Fibroblast of mammary gland (primary cell): ENCODE measurements around the gene GOLGA2.

Experiments
- DNase-seq: peaks from one replicate; pipeline ENCODE4 v3.0.0-alpha.2; 2010; ENCODE audit warnings: low read depth
- H3K4me3 ChIP-seq: 2 replicates; pipeline ENCODE4 v1.5.1; 2011; ENCODE audit warnings: low read depth, mild to moderate bottlenecking, low read length, moderate library complexity; ENCODE audit not compliant: control insufficient read depth
- CTCF ChIP-seq: conservative IDR thresholded peaks from 2 replicates; pipeline ENCODE4 v1.5.1; 2011; ENCODE audit warnings: low read depth, low read length, inconsistent platforms; ENCODE audit not compliant: control insufficient read depth, insufficient read depth

Gene GOLGA2

DNA sequence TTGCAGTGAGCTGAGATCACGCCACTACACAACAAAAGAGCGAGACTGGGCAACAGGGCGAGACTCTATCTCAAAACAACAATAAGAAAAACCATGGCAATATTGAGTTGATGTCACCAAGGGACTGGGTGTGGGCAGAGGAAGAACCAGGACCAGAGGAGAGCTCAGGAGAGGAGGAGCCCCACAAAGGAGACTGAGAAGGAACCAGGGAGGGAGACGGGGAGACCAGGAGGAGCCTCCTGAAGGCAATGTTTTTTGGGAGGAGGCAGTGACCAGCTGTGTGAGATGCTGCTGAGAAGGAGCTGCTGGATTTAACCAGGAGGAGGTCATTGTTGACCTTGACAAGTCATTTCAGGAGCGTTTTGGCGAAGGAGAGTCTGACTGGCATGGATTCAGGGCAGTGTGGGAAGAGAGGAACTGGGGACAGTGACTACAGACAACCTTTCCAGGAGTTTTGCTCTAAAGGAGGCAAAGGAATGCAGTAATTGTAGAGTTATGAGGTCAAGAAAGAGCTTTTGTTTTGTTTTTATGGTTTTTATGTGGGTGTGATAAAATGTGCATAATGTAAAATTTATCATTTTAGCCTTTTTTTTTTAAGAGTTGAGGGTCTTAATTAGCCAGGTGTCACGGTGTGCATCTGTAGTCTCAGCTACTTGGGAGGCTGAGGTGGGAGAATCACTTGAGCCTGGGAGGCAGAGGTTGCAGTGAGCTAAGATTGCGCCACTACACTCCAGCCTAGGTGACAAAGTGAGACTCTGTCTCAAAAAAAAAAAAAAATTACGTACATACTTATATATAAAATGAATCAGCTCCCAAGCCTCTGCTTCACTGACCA is 28.5 kb upstream of the GOLGA2 start:
- no peak for TF ChIP-seq CTCF
- peak; percentile 21 for DNase-seq
- no peak overlapping the region for H3K4me3 ChIP-seq

GRCh38 chr9:128298535-128299482 is 23.0 kb upstream of the GOLGA2 start:
- no peak for TF ChIP-seq CTCF
- H3K4me3 ChIP-seq: no peak overlapping the region
- no peak for DNase-seq

DNA sequence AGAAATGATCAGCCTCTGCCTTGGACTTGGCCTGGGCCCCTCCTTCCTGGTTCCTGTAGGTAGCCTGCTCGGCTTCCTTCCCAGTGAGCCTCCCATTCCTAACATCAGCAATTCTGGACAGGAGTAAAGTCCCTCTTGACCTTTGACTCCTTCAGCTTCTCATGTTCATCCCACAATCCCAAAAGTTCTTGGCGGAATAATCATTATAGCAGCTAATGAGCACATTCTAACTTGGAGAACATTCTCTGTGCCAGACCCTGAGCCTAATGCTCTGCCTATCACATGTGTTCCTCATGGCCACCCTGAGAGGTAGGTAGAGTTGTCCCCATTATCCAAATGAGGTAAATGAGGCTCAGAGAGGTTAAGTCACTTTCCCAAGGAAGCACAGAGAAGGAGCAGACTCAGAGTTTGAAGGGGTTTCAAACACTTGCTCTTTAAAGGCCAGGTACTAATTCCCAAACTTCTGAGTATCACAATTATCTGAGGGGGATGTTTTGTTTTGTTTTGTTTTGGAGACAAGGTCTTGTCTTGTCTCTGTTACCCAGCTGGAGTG is 21.5 kb upstream of the GOLGA2 start:
- TF ChIP-seq CTCF: no peak
- no peak for DNase-seq
- H3K4me3 ChIP-seq: no peak overlapping the region

DNA sequence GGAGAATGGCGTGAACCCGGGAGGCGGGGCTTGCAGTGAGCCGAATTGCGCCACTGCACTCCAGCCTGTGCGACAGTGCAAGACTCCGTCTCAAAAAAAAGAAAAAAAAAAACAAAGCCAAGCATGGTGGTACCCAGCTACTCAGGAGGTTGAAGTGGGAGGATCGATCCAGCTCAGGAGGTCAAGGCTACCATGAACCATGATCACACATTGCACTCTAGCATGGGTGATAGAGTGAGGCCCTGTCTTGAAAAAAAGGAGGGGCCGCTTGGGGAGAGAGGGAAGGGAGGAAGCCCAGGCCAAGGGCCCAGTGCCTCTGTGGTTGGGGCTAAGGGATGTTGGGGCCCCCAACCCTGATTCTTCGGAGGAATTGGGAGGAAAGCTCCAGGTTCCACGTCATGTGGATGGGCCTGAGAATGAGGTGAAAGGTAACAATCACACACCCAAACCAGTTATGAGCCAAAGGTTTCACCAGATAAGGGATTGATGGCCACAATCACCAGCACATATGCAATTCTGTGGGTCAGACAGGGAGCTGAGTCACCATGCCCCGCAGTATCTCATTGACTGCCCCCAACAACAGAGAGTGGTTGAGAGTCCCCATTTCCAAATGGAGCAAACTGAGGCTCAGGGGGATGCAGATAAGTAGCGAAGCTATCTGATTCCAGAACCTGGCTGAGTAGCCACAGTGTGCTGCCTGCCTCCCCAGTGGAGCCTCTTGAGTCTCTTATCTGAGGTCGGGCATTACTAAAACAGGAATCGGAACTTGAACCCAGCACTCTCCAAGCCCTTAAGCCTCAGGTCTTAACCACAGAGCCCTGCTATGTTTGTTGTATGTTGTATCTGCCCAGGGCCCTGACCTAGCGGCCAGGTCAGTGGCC is 20.8 kb upstream of the GOLGA2 start:
- TF ChIP-seq CTCF: no peak
- no peak overlapping the region for H3K4me3 ChIP-seq
- DNase-seq: no peak

DNA sequence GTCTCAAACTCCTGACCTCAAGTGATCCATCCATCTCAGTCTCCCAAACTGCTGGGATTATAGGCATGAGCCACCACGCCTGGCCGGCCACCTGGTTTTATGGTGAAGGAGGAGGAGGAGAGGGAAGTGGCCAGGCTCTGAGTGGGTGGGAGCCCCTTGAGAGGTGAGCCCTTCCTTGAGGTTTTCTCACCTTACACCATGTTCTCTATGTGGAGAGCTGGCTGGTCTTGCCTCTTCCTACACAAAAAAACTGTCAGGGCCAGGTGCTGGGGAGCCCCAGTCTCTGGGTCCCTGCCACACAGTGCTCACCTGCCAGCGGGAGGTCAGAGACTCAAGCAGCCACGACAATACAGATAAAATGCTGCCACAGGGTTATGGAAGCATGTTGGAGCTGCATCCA is 18.3 kb upstream of the GOLGA2 start:
- DNase-seq: no peak
- H3K4me3 ChIP-seq: no peak overlapping the region
- no peak for TF ChIP-seq CTCF

GRCh38 chr9:128293091-128293490 is 17.3 kb upstream of the GOLGA2 start:
- H3K4me3 ChIP-seq: no peak overlapping the region
- TF ChIP-seq CTCF: no peak
- DNase-seq: no peak
